AG04449 (cell line): ENCODE measurements around the gene ZNF626.
A peak's percentile ranks its signal among the peaks of the same experiment; 100 is the strongest.
"Not testable (repeated sequence)": the region's sequence is repeated elsewhere in the genome, so short reads cannot be mapped to it uniquely, and the experiment has no call there.

ENCODE experiments used
- CTCF ChIA-PET: fragments of 350-600 bp; formaldehyde crosslinking; extraction: SDS; loops from one replicate; lab custom pipeline; 2021; ENCODE audit warnings: antibody characterized with exemption; lab: Yijun Ruan, JAX
- POLR2A ChIA-PET: fragments of 400-600, 350-600 bp; formaldehyde crosslinking; extraction: SDS; loops from one replicate; lab custom pipeline; 2020; ENCODE audit warnings: antibody characterized with exemption, inconsistent platforms; lab: Yijun Ruan, JAX
- DNase-seq: peaks from one replicate; pipeline ENCODE4 v3.0.0-alpha.2; 2010; ENCODE audit warnings: low read depth, low spot score
- H3K4me3 ChIP-seq: 2 replicates; pipeline ENCODE4 v1.5.1; 2011; ENCODE audit warnings: low read depth, mild to moderate bottlenecking, control low read depth, low read length
- TF ChIP-seq, protein P1 (sequence below): IDR thresholded peaks from one replicate; pipeline ENCODE4 v1.5.1; 2011; ENCODE audit warnings: mild to moderate bottlenecking, moderate library complexity, low read length, control low read depth, inconsistent platforms; ENCODE audit not compliant: insufficient read depth; ENCODE audit errors: missing control alignments

The ZNF626 gene

DNA sequence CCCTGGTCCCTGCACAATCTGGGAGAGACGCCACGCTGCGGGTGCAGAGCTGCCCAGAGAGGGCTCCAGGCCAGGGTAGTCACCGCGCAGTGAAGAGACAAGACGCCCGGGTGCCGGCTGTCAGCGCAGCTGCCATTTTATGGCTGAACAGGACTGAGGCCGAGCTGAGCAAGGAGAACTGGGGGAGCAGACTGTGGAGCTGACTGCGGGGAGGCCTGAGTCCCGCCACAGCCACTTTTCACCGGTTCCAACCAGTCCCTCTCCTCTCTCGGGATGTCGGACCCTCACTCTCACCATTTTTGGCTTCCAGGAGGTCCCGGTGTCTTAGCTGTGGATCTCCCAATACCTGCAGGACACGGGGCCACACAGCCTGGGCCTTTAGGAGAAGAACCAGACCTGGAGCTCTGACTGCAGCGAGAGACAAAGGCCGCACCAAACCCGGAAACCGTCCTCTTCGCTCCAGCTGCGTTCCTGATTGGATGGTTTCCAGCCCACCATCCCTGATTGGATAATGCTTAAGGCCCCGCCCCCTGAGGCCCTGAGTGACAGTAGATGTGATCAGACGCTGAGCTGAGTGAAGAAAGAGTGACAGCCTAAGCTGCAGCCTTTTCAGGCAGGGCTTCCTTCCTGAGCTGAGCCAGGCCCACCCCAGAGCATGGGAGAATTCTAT is at the start of gene ZNF626:
Gene ZNF626, minus strand, starts transcription at position 422 of the 670 bp plus-strand sequence. Its CDS starts 125 bp downstream, at position 297.
- peak; percentile 82 for DNase-seq
- H3K4me3 ChIP-seq, result peak within 1 kb of the TSS; percentile 78
- TF ChIP-seq, protein P1, sequence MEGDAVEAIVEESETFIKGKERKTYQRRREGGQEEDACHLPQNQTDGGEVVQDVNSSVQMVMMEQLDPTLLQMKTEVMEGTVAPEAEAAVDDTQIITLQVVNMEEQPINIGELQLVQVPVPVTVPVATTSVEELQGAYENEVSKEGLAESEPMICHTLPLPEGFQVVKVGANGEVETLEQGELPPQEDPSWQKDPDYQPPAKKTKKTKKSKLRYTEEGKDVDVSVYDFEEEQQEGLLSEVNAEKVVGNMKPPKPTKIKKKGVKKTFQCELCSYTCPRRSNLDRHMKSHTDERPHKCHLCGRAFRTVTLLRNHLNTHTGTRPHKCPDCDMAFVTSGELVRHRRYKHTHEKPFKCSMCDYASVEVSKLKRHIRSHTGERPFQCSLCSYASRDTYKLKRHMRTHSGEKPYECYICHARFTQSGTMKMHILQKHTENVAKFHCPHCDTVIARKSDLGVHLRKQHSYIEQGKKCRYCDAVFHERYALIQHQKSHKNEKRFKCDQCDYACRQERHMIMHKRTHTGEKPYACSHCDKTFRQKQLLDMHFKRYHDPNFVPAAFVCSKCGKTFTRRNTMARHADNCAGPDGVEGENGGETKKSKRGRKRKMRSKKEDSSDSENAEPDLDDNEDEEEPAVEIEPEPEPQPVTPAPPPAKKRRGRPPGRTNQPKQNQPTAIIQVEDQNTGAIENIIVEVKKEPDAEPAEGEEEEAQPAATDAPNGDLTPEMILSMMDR, result no peak
- POLR2A ChIA-PET, result interaction anchor here (0.9 to 1.4 kb wide), 4 partner anchors 13 to 668 kb away, joined by 3 to 6 read pairs (median 4); partner anchors contain the start of genes ZNF66, ZNF682 and ZNF708
- CTCF ChIA-PET, result no interaction called here

- POLR2A ChIA-PET, result no interaction called here
- TF ChIP-seq, protein P1, result no peak
- CTCF ChIA-PET, result no interaction called here
- no peak overlapping the region for H3K4me3 ChIP-seq
- no peak for DNase-seq
Observed at GRCh38 chr19:20669263-20669662, 7.9 kb upstream of the ZNF626 start.

- POLR2A ChIA-PET, result no interaction called here
- DNase-seq, result no peak
- no peak overlapping the region for H3K4me3 ChIP-seq
- CTCF ChIA-PET, result no interaction called here
- TF ChIP-seq, protein P1, result no peak
Observed at GRCh38 chr19:20667281-20667680, 5.9 kb upstream of the ZNF626 start.

- DNase-seq, result no peak
- no peak overlapping the region for H3K4me3 ChIP-seq
- ChIA-PET CTCF (no interaction called here), POLR2A (no interaction called here)
- TF ChIP-seq, protein P1, result no peak
Observed at GRCh38 chr19:20664901-20665781, 3.8 kb upstream of the ZNF626 start.

- CTCF ChIA-PET, H3K4me3 ChIP-seq, POLR2A ChIA-PET, DNase-seq: not testable (repeated sequence)
Observed at GRCh38 chr19:20664475-20664874, 3.1 kb upstream of the ZNF626 start.

- ChIA-PET CTCF (no interaction called here), POLR2A (no interaction called here)
- H3K4me3 ChIP-seq, result no peak overlapping the region
- DNase-seq, result no peak
- TF ChIP-seq, protein P1, result no peak
Observed at GRCh38 chr19:20662421-20663105, 1.2 kb upstream of the ZNF626 start.
